ENCODE measurements around the gene RNPEPL1.

Gene RNPEPL1

DNA sequence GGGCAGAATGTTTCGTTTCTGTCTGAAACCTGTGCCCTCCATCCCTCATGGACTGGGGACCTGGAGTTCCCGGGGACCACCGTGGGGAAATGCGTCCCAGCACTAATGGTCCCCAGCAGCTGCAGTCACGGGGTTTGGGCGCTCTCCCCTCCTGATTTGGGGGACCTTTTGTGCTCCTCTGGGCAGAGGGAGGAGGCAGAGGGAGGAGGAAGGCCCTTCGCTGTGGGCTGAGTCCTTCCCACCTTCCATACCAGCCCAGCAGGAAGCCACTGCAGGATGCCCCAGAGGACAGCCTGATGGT is 60.2 kb downstream of the RNPEPL1 start:
- DNase-seq = no peak

GRCh38 chr2:240628808-240629618 is 60.7 kb downstream of the RNPEPL1 start:
- DNase-seq = no peak

DNA sequence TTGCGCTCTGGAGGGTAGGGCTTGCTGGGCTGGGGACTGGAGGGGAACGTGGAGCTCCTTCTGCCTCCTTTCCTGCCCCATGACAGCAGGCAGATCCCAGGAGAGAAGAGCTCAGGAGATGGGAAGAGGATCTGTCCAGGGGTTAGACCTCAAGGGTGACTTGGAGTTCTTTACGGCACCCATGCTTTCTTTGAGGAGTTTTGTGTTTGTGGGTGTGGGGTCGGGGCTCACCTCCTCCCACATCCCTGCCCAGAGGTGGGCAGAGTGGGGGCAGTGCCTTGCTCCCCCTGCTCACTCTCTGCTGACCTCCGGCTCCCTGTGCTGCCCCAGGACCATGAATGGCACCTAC is 61.3 kb downstream of the RNPEPL1 start:
- DNase-seq = no peak

DNA sequence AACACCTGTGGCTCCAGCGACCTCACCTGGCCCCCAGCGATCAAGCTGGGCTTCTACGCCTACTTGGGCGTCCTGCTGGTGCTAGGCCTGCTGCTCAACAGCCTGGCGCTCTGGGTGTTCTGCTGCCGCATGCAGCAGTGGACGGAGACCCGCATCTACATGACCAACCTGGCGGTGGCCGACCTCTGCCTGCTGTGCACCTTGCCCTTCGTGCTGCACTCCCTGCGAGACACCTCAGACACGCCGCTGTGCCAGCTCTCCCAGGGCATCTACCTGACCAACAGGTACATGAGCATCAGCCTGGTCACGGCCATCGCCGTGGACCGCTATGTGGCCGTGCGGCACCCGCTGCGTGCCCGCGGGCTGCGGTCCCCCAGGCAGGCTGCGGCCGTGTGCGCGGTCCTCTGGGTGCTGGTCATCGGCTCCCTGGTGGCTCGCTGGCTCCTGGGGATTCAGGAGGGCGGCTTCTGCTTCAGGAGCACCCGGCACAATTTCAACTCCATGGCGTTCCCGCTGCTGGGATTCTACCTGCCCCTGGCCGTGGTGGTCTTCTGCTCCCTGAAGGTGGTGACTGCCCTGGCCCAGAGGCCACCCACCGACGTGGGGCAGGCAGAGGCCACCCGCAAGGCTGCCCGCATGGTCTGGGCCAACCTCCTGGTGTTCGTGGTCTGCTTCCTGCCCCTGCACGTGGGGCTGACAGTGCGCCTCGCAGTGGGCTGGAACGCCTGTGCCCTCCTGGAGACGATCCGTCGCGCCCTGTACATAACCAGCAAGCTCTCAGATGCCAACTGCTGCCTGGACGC is 61.9 kb downstream of the RNPEPL1 start:
- no peak for DNase-seq

Data from activated naive CD4-positive, alpha-beta T cell (primary cell).